Measurements from ENCODE around the gene CLCNKB. TPM values are rescaled to one million over a fixed set of nuclear protein-coding genes. Genes with fewer than 3 reads are reported as not detected.

CLCNKB gene
- total RNA-seq, 1 experiment from 2014 or later: not detected

DNA sequence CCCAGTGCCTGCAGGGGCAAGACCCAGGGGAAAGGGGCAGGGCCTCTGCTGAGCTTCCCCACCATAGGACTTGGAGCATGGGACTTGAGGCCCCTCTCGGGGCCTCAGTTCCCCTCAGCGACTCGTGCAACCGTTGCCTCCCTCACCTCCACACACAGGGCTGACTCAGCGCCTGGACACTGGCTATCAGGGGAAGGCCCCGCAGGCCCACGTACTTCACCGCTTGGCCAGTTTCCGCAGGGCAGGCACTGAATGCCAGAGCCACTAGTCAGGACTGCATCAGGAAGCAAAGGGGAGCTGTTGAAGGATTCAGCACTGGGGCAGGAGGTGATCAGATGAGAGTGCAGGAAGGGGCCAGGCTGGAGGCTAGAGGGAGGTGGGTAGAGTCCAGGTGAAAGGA, 45.4 kb downstream of the CLCNKB start:
- ChIA-PET POLR2A (no interaction called here), CTCF (interaction anchor here (0.5 to 0.6 kb wide), 2 partner anchors 13 to 265 kb away, joined by 3 read pairs; no protein-coding TSS in a partner anchor)
- no peaks in the 10 kb centered on the region for H3K27me3 ChIP-seq (ENCODE audit: control insufficient read depth, insufficient read depth, low read length)
- TF ChIP-seq SIN3A (IDR thresholded peaks at IDR 0.05; ENCODE audit: borderline replicate concordance, insufficient read depth, low read depth, low read length): no peak
- no peak for TF ChIP-seq POLR2AphosphoS5 (IDR thresholded peaks at IDR 0.05; ENCODE audit: low read depth, low read length)
- TF ChIP-seq, protein P1, sequence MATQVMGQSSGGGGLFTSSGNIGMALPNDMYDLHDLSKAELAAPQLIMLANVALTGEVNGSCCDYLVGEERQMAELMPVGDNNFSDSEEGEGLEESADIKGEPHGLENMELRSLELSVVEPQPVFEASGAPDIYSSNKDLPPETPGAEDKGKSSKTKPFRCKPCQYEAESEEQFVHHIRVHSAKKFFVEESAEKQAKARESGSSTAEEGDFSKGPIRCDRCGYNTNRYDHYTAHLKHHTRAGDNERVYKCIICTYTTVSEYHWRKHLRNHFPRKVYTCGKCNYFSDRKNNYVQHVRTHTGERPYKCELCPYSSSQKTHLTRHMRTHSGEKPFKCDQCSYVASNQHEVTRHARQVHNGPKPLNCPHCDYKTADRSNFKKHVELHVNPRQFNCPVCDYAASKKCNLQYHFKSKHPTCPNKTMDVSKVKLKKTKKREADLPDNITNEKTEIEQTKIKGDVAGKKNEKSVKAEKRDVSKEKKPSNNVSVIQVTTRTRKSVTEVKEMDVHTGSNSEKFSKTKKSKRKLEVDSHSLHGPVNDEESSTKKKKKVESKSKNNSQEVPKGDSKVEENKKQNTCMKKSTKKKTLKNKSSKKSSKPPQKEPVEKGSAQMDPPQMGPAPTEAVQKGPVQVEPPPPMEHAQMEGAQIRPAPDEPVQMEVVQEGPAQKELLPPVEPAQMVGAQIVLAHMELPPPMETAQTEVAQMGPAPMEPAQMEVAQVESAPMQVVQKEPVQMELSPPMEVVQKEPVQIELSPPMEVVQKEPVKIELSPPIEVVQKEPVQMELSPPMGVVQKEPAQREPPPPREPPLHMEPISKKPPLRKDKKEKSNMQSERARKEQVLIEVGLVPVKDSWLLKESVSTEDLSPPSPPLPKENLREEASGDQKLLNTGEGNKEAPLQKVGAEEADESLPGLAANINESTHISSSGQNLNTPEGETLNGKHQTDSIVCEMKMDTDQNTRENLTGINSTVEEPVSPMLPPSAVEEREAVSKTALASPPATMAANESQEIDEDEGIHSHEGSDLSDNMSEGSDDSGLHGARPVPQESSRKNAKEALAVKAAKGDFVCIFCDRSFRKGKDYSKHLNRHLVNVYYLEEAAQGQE (IDR thresholded peaks at IDR 0.05; ENCODE audit: insufficient read depth in 1 of 2, low read depth in 2 of 2, low read length in 1 of 2): no peak
- TF ChIP-seq TCF7L2 (IDR thresholded peaks at IDR 0.05; ENCODE audit: low read depth, low read length): no peak
- TF ChIP-seq, protein P2, sequence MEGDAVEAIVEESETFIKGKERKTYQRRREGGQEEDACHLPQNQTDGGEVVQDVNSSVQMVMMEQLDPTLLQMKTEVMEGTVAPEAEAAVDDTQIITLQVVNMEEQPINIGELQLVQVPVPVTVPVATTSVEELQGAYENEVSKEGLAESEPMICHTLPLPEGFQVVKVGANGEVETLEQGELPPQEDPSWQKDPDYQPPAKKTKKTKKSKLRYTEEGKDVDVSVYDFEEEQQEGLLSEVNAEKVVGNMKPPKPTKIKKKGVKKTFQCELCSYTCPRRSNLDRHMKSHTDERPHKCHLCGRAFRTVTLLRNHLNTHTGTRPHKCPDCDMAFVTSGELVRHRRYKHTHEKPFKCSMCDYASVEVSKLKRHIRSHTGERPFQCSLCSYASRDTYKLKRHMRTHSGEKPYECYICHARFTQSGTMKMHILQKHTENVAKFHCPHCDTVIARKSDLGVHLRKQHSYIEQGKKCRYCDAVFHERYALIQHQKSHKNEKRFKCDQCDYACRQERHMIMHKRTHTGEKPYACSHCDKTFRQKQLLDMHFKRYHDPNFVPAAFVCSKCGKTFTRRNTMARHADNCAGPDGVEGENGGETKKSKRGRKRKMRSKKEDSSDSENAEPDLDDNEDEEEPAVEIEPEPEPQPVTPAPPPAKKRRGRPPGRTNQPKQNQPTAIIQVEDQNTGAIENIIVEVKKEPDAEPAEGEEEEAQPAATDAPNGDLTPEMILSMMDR (IDR thresholded peaks at IDR 0.05): no peak
- ATAC-seq (peak; percentile 73), DNase-seq (ENCODE audit: low read depth, low spot score) (no peak)
- BruUV-seq (replicated peaks): no TSS peak
- H3K9me3 ChIP-seq (ENCODE audit: control insufficient read depth, insufficient read depth, low read depth, low read length): no peaks in the 10 kb centered on the region
- no peak overlapping the region for H3K27ac ChIP-seq (ENCODE audit: low read length)
- H3K4me3 ChIP-seq (ENCODE audit: low read depth in 2 of 2, low read length in 2 of 2): no peak overlapping the region
- in situ Hi-C loops (cut with HindIII; ENCODE audit: low pct_unique_long_range_greater_than_20kb, low sequenced_read_pairs) (no loop called here), intact Hi-C loops (cut with micrococcal nuclease; ENCODE audit: unreplicated experiment) (no loop called here)
- H3K4me1 ChIP-seq (ENCODE audit: control insufficient read depth, insufficient read depth, low read length): peaks cover 11% of the 10 kb centered on the region
- H3K36me3 ChIP-seq (ENCODE audit: control insufficient read depth, insufficient read depth, low read length): no peaks in the 10 kb centered on the region

DNA sequence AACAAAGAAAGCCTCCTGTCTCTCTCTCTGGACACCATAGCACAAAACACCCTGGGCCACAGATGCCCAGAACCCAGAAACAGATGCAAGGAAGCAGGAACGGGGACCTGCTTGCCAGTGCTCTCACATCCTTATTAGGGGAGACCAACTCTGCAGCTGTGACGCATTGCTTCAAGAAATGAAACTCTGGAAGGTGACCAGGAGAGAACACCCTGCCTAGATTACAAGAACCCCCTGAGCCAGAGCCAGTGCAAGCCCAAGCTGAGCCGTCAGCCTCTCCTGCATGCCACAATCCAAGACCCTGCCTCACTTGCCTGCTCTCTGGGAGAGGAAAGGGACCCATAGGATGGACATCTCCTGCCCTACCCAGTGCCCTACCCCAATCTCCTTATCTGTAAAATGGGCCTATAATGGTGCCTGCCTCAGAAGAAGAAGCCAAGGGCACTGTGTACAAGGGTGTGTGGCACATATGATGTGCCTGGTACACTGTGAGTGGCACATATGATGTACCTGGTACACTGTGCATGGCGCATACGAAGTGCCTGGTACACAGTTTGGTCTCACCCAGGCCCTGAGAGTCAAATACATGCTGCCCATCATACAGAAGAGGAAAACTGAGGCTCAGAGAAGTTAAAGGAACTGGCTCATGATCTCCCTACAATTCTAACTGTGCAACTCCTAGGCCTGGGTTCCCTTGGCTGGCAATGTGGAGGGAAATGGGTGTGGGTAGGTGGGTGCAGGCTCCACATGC, 46.7 kb downstream of the CLCNKB start:
- ATAC-seq (no peak), DNase-seq (ENCODE audit: low read depth, low spot score) (no peak)
- intact Hi-C loops (cut with micrococcal nuclease; ENCODE audit: unreplicated experiment): no loop called here
- peaks cover 11% of the 10 kb centered on the region for H3K4me1 ChIP-seq (ENCODE audit: control insufficient read depth, insufficient read depth, low read length)
- POLR2A ChIA-PET: no interaction called here
- H3K36me3 ChIP-seq (ENCODE audit: control insufficient read depth, insufficient read depth, low read length): no peaks in the 10 kb centered on the region
- H3K27me3 ChIP-seq (ENCODE audit: control insufficient read depth, insufficient read depth, low read length): no peaks in the 10 kb centered on the region
- no peak overlapping the region for H3K4me3 ChIP-seq (ENCODE audit: low read depth in 2 of 2, low read length in 2 of 2)
- H3K9me3 ChIP-seq (ENCODE audit: control insufficient read depth, insufficient read depth, low read depth, low read length): no peaks in the 10 kb centered on the region
- no peak for TF ChIP-seq POLR2AphosphoS5 (IDR thresholded peaks at IDR 0.05; ENCODE audit: low read depth, low read length)
- TF ChIP-seq TCF7L2 (IDR thresholded peaks at IDR 0.05; ENCODE audit: low read depth, low read length): no peak
- TF ChIP-seq, protein P1 (IDR thresholded peaks at IDR 0.05; ENCODE audit: insufficient read depth in 1 of 2, low read depth in 2 of 2, low read length in 1 of 2): no peak
- TF ChIP-seq, protein P2 (IDR thresholded peaks at IDR 0.05): no peak
- no peak for TF ChIP-seq SIN3A (IDR thresholded peaks at IDR 0.05; ENCODE audit: borderline replicate concordance, insufficient read depth, low read depth, low read length)
- in situ Hi-C loops (cut with HindIII; ENCODE audit: low pct_unique_long_range_greater_than_20kb, low sequenced_read_pairs): no loop called here
- BruUV-seq (replicated peaks): no TSS peak
- CTCF ChIA-PET: no interaction called here
- H3K27ac ChIP-seq (ENCODE audit: low read length): no peak overlapping the region
